ENCODE measurements around the gene PLEKHG5.

Gene PLEKHG5

GRCh38 chr1:6461051-6461530 is 30.4 kb downstream of the PLEKHG5 start:
- no peak for TF ChIP-seq CTCF (IDR thresholded peaks at IDR 0.05)

GRCh38 chr1:6460301-6461050 is 31.0 kb downstream of the PLEKHG5 start:
- TF ChIP-seq CTCF (IDR thresholded peaks at IDR 0.05) = no peak

- no peak for TF ChIP-seq CTCF (IDR thresholded peaks at IDR 0.05)
These were observed 31.6 kb downstream of the PLEKHG5 start for GRCh38 chr1:6459850-6460265.

GRCh38 chr1:6456800-6457466 is 34.5 kb downstream of the PLEKHG5 start:
- TF ChIP-seq CTCF (IDR thresholded peaks at IDR 0.05) = no peak

GRCh38 chr1:6454856-6455751 is 36.4 kb downstream of the PLEKHG5 start:
- no peak for TF ChIP-seq CTCF (IDR thresholded peaks at IDR 0.05)

- no peak for TF ChIP-seq CTCF (IDR thresholded peaks at IDR 0.05)
These were observed 40.5 kb downstream of the PLEKHG5 start for GRCh38 chr1:6450943-6451373.

GRCh38 chr1:6450005-6450450 is 41.4 kb downstream of the PLEKHG5 start:
- no peak for TF ChIP-seq CTCF (IDR thresholded peaks at IDR 0.05)

Measured in LNCAP (cell line).